Stimulated activated naive CD4-positive, alpha-beta T cell (primary cell): ENCODE measurements around the gene SHROOM2.
"Not testable (repeated sequence)": the region's sequence is repeated elsewhere in the genome, so short reads cannot be mapped to it uniquely, and the experiment has no call there.

Source experiments
- DNase-seq, 6 experiments: peaks; one replicate each; lab custom pipeline; 2025; lab: John Stamatoyannopoulos, UW

The SHROOM2 gene, protein sequence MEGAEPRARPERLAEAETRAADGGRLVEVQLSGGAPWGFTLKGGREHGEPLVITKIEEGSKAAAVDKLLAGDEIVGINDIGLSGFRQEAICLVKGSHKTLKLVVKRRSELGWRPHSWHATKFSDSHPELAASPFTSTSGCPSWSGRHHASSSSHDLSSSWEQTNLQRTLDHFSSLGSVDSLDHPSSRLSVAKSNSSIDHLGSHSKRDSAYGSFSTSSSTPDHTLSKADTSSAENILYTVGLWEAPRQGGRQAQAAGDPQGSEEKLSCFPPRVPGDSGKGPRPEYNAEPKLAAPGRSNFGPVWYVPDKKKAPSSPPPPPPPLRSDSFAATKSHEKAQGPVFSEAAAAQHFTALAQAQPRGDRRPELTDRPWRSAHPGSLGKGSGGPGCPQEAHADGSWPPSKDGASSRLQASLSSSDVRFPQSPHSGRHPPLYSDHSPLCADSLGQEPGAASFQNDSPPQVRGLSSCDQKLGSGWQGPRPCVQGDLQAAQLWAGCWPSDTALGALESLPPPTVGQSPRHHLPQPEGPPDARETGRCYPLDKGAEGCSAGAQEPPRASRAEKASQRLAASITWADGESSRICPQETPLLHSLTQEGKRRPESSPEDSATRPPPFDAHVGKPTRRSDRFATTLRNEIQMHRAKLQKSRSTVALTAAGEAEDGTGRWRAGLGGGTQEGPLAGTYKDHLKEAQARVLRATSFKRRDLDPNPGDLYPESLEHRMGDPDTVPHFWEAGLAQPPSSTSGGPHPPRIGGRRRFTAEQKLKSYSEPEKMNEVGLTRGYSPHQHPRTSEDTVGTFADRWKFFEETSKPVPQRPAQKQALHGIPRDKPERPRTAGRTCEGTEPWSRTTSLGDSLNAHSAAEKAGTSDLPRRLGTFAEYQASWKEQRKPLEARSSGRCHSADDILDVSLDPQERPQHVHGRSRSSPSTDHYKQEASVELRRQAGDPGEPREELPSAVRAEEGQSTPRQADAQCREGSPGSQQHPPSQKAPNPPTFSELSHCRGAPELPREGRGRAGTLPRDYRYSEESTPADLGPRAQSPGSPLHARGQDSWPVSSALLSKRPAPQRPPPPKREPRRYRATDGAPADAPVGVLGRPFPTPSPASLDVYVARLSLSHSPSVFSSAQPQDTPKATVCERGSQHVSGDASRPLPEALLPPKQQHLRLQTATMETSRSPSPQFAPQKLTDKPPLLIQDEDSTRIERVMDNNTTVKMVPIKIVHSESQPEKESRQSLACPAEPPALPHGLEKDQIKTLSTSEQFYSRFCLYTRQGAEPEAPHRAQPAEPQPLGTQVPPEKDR (N-terminal part only)

DNA sequence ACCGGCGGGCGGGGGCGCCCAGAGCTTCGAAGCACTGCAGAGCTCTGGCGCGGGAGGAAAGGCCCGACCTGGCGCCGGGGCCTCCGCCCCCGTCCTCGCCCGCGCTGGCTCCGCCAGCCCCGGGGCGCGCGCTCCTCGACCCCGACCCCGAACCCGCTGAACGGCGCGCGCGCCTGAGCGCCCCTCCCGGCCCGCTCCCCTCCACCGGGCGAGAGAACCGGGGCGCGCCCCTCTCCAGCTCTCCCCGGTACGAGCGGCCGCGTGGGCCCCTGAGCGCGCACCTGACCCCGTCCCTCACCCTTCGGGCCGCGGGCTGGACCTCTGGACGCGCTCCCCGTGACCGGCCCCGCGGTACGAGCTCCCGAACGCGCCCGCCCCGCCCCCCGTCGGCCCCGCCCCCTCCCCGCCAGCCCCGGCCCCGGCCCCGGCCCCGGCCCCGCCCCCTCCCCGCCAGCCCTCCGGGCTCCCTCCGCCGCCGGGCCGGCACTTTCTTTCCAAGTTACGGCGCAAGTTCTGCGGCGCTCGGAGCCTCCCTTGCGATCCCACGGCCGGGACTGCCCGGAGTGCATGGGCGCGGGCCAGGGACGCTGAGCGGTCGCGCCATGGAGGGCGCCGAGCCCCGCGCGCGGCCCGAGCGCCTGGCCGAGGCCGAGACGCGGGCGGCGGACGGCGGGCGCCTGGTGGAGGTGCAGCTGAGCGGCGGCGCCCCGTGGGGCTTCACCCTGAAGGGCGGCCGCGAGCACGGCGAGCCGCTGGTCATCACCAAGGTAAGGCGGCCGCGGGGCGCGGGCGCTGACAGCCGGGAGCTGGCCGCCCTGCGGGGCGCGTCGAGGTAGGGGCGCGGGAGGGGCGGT, at the start of gene SHROOM2:
Gene SHROOM2, plus strand, starts transcription at position 486 of the 854 bp plus-strand sequence. Its CDS starts 117 bp downstream, at position 603.
- DNase-seq: no peak

DNA sequence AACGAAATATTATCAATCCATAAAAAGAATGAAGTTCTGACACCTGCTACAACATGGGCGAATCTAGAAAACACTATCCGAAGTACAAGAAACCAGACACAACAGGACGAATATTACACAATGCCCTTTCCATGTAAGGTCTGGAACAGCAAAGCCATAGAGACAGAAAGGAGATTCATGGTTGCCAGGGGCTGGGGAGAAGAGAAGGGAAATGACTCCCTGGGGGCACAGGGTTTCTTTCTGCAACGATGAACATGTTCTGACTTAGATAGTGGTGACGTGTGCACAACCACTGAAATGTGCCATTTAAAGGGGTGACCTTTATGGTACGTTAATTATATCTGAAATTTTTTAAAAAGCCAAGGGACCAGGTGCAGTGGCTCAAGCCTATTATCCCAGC, 48.9 kb upstream of the SHROOM2 start:
- no peak for DNase-seq

DNA sequence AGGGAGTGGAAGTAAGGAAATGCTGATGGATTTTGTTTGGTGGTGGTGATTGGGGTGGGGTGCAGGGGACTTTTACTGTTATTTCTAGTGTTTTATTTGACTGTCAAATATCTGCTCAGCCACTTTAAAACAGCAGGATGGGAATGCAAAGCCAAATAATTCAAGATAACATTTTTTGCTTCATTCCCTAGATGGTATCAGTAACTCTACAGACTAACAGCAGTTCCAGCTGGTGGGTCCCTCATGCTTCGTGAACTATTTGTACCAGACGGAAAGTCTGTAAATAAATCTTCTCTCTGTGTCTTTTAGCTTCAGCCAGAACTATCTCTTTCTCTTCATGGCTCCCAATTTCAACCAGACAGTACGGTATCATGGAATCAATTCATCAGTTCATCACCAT, 48.1 kb upstream of the SHROOM2 start:
- no peak for DNase-seq

DNA sequence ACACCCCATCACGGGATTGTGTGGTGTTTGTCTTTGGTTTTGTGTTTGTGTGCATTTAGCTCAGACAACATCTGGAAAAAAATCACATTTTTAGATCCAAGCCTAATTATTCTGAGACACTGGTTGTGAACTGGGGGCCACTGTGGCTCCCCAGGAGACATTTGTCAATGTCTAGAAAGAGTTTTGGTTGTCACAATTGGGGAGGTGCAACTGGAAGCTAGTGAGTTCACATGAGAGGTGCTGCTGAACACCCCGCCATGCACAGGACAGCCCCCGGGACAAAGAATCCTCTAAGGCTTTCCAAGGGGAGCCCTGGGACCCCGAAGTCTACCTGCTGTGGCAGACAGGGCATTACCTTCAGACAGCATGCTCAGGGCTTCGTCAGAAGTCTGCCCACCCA, 47.1 kb upstream of the SHROOM2 start:
- no peak for DNase-seq

DNA sequence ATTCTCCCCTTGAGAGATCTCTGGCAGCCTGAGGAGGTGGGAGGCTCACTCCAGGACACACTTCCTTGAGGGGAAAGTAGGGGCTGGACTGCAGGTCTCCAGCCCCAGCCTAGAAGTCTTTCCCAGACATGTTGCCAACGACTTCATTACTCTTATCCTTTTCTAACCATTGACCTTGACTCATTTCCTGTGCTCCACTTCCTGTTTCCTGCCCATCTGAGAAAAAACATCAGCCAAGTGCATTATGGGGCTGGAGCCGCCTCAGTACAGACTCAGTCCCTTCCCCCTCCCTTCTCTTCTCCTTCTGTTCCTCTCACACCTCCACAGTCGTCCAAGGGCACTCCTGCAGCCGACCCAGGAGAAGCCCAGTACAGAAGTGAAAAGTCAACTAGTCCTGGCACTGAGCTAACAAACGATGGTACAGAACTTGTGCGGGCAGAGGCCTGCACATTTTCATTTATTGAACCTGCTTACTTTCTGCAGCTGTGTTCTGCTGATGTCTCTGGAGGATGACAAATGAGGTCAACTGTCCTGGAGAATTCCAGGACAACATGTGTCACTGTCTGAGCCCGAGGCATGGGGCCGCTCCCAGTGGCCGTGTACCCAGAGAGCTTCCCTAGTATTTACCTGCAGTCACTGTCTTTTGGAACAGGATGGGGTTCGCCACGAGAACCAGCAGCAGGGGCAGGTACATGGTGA, 40.7 kb upstream of the SHROOM2 start:
- DNase-seq: no peak

DNA sequence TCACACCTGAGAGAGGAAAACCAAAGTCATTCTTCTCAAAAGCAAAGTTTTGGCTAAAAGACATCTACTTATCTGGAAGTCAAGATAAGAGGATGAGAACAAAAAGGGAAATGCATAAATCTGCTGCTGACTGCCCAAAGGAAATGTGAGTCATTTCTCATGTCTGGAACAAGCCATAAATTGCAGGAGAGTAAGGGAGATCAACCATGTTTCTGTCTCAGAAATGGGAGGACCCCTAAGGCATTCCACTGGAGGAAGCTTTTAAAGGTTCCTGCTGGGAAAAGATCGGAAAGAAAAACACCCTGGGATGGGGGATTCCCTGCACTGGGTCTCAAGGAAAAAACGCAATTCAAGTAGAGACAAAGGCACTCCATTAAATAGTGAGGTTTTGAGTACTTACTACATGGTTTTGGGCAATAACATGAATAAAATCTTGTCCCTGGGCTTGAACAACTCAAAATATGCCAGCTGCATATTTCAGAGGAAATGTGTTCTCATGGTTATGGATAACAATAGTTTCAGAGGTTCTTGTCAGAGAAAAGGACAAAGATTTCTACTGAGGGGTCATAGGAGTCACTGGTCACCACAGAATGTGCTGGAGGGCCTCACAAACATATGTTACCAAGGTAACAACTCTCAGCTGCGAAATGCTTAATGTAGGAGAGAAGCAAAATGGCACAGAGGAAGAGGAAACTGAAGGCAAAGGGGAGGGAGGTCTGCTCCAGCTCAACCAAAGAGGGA, 39.9 kb upstream of the SHROOM2 start:
- DNase-seq: no peak

DNA sequence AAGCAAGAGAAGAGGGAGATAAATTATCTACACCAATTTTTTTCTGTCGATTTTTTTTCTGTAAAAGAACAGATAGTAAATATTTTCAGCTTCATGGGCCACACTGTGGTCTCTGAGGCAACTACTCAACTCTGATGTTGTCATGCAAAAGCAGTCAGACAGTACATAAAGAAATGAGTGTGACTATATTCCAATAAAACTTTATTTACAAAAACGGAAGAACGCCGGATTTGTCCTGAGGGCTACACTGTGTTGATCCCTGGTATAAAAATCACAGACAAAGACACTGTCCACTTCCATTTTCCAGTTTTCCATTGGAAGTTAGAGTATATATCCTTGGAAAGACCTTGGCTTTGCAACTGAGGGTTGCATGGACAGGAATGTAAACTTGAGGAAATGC, 38.6 kb upstream of the SHROOM2 start:
- no peak for DNase-seq

DNA sequence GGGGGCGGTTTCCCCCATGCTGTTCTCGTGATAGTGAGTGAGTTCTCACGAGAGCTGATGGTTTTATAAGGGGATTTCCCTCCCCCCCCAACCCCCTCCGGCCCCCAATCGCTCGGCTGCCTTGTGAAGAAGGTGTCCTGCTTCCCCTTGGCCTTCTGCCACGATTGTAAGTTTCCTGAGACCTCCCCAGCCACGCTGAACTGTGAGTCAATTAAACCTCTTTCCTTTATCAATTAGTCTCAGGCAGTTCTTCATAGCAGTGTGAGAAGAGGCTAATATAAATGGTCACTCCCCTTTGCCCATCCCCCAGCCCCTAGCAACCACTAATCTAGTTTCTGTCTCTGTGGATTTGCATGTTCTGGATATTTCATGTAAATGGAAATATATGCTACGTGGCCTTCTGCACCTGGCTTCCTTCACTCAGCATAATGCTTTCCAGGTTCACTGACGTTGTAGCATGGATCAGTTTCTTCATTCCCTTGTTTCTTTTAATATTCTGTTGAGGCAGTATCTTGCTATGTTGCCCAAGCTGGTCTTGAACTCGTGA, 37.0 kb upstream of the SHROOM2 start:
- no peak for DNase-seq

DNA sequence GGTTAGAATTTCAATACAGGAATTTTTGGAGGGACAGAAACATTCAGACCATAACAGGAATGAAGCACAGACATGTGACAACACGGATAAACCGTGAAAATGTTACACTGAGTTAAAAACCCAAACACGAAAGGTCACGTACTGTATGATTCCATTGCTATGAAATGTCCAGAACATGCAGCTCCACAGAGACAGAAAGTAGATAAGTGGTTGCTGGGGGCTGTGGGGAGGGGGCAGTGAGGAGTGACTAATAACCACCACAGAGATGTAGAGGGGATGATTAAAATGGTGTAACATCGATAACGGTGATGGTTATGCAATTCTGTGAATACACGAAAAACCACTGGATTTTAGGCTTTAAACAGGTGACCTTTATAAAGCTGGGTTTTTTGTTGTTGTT, 28.9 kb upstream of the SHROOM2 start:
- DNase-seq: no peak

DNA sequence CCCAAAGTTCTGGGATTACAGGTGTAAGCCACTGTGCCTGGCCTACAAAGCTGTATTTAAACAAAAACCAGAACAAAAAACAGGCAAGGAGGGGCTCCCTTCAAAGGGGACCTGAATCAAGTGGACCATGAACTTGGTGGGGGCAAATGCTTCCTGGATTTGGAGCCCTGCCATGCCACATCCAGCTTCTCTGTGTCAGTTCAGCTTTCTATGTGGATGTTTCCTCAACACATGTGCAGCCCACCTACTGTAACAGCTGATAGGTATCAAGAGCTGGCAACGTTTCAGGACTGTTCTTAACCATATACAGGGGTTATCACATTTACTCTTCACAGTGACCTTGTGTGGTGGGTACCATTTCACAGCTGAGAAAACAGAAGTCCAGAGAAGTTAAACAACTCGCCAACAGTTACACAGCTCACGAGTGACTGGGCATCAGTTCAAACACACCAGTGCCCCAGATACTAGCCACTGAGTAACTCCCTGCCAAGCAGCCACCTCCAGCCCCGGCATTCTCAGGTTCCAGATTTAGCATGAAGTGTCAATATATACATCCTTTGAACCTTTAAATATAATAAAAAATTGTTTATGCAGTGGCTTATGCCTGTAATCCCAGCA, 28.1 kb upstream of the SHROOM2 start:
- DNase-seq: no peak

DNA sequence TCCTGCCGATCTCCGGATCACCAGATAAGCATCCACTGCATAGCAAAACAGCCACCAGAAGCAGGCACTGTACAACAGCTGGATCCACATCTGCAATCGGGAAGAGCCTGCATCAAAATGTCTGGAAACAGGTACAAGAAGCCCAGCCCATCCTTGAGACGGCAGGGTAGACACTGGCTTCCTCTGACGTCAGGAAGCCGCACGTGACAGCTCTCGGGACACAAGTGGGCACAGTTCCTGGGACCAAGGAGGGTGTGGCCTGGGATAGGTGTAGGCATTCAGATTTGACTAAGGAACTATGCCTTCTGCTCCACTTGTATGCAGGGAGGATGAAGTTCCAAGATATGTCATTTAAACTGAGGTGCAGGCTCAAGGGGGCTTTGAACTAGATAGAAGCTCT, 26.9 kb upstream of the SHROOM2 start:
- DNase-seq: no peak

DNA sequence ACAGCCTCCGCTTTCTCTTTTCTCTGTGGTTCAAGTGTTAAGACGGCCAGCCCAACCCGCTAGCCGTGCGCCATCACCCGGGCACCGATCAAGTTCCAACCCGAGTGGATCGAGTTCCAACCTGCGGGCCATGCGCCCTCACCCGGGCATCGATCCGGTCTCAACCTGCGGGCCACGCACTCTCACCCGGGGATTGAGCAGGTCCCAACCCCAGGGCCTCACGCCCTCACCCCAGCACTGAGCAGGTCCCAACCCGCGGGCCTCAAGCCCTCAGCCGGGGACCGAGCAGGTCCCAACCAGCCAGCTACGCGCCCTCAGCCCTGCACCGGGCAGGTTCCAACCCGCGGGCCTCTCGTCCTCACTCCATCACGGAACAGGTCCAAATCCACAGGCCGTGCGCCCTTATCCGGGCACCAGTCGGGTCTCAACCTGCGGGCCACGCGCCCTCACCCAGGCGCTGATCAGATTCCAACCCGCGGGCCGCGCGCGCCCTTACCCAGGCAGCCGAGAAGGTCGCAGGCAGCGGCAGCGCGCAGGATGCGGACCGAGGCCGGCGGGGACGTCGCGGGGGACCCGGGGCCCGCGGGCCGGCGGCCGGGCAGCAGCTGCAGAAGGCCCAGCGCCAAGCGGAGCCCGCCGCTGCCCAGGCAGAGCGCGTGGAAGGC, 21.0 kb upstream of the SHROOM2 start:
- no peak for DNase-seq

DNA sequence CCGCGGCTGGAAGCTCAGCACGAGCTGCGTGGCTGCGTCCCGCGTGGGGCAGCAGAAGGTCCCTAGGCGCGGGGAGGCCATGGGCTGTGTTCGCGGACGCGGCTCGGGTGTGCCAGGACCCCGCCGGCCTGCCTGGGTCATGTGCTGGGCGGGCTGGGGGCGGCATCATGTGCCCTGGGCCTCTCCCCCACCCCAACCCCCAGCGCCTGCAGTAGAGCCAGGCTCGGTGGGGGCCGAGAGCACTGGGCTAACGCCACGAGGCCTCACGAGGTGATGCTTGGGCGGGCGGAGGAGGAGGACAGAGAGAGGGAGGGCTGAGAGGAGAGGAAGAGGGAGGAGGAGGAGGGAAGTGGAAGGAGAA, 20.5 kb upstream of the SHROOM2 start, which contains the start of gene GPR143:
Gene GPR143, minus strand, starts transcription at position 111 of the 361 bp plus-strand sequence. Its CDS starts 30 bp downstream, at position 81.
- DNase-seq: no peak

DNA sequence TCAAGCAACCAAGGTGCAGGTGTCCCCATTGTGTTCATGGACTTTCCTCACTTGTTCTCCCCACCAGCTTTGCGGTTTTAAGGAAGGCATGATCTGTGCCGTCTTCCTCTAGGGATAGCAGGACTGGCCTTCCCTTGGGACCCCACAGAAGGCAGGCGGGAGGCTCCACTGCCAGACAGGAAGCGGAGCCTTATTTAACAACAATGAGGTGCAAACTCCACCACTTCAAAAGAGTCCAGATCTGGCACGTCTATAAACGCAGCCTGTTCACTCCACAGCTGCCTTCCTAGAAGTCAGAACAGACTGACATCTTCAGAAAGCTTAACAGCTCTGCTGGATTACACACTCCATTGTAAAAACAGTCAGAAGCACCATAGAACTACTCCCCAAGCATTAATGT, 18.9 kb upstream of the SHROOM2 start:
- DNase-seq: no peak

DNA sequence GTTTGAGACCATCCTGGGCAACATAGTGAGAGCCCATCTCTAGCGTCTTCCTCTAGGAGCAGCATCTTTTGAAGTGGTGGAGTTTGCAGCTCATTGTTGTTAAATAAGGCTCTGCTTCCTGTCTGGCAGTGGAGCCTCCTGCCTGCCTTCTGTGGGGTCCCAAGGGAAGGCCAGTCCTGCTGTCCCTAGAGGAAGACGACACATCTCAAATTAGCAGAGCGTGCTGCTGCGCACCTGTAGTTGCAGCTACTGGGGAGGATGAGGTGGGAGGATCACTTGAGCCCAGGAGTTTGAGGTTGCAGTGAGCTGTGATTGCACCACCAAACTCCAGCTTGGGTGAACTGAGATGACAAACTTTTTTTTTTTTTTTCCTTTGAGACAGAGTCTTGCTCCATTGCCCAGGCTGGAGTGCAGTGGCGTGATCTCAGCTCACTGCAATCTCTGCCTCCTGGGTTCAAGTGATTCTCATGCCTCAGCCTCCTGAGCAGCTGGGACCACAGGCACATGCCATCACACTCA, 17.8 kb upstream of the SHROOM2 start:
- not testable (repeated sequence) for DNase-seq

DNA sequence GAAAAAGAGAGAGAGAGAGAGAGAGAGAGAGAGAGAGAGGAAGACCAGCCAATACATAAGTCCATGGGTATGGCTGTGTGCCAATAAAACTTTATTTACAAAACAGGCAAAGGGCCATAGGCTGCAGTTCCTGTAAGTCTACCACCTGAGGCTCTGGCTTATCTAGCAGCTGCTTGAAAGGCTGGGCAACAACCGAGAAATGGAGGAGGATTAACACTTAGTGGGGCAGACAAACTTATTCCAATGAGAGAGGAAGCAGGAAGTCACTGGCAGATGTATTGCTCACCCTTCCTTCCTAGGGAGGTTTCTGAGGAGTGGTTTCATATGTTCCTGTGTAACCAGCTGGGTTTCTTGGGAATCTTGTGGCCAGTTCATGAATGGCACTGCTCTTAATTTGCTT, 15.9 kb upstream of the SHROOM2 start:
- DNase-seq: no peak

DNA sequence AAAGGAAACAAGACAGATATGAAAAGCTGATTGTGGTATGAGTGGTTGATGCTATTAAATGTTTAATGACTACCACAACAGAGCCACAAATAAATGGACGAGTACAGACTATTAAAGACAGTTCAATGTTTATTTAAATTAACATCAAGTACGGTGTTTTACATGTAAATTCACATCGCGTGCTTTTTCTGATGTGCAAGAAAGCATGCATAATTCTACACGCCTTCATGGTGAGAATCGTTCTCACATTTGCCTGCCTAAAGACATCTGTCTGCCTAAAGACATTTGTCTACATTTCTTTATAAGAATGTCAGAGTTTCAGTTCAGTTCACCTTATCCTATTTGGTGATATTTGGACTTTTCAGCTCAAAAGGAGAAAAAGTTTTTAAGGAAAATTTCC, 13.3 kb upstream of the SHROOM2 start:
- DNase-seq: no peak

DNA sequence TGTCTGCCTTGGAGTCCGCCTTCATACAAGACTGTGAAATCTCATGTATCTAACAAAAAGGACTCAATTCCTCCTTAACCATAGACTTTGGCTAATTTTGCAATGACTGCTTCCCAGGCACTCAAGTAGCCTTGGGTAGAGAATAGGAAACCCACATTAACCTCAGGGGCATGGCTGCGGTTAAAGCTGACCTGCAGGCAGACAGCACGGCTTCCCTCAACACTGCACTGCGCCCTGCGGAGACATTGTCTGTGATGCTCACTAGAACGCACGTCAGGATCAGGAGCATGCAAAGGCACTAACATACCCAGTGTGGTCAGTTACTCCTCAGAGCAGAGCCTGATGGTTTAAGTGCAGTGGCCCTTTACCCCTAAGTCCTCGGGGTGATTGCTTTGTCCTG, 10.3 kb upstream of the SHROOM2 start:
- DNase-seq: no peak
